HG03135 (cell line): ENCODE data around the gene UNC13A.

Source experiments
- ATAC-seq: cut with Tn5 transposase; IDR thresholded peaks from one replicate; pipeline ENCODE4 v1.9.1; 2021; ENCODE audit warnings: mild to moderate bottlenecking, moderate library complexity; ENCODE audit not compliant: unreplicated experiment

UNC13A gene

DNA sequence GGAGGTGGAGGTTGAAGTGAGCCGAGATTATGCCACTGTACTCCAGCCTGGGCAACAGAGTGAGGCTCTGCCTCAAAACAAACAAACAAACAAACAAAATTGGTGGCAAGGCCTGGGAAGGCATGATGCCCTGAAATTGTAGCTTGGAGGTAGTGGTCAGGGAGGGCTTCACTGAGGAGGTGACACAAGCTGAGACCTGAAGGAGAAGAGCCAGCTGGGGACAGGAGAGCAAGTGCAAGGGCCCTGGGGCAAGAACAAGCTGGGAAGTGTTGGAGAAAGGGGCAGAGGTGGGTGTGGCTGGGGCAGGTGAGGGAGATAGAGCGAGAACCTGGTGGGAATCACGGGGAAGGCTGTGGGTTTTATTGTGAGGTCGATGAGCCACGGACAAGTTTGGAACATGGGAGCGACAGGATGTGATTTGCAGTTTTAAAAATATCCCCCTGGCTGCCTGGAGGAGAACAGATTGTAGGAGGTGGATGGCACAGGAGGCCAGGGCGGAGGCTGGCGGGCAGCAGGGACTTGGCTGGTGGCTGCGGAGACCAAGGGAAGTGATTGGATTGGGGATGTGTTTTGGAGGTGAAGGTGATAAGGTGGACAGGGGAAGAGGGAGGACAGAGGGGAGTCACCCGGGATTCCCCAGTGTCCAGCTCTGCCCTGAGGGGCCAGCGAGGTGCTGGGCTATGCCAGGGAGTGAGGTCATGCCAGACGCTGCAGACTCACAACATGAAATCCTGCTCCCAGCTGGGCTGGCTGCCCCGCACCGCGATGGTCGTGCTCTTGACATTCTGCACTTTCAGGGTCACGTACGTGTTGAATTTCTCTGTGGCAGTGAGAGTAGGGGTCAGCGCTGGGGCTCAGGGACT, 14.0 kb downstream of the UNC13A start:
- ATAC-seq = no peak

DNA sequence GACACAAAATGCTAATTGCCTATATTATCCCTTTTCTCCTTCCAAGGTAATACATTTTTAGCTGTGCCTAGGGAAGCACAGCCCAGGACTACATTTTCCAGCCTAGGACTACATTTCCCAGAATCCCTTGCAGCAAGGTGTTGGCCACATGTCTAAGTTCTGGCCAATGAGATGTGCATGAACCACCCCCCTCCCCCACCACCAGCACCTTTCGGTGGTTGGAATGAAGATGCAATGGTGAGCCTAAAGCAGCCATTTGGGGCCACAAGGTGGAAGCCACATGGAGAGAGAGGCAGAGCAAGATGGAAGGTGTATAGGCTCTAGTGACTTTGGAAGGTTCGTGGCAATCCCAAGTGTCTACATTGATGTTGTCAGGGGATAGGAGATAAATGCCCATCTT, 16.2 kb downstream of the UNC13A start:
- no peak for ATAC-seq

DNA sequence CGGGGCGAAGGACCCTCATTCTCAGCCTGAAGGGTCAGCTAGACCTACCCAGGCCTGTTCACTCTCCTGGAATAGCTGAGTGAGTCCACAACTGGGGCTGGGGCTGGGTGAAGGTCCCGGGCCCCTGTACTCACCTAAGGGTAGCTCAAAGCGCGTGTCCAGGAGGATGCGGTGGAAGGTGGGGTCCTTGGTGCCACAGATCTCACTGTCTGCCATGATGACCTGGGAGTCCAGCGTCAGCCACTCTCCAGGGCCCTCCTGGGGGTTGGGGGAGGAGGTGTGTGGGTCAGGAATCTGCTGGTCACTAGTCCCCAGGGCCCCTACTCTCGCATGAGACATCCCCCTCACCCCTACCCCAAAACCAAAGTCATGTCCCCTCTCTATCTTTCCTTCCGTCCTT, 18.7 kb downstream of the UNC13A start:
- ATAC-seq = no peak

DNA sequence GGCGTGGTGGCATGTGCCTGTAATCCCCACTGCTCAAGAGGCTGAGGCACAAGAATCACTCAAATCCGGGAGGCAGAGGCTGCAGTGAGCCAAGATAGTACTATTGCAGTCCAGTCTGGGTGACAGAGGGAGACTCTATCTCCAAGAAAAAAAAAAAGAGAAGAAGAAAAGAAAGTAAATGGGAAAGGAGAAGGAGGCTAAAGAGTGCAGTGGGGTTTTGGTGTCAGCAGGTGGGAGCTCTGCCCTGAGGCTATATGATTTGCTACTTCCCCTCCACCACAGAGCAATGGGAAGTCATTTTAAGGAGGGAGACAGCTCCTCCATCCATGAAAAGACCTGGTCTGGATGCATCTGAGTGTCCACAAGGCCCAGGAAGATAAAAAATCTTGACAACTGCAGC, 23.1 kb downstream of the UNC13A start:
- no peak for ATAC-seq

DNA sequence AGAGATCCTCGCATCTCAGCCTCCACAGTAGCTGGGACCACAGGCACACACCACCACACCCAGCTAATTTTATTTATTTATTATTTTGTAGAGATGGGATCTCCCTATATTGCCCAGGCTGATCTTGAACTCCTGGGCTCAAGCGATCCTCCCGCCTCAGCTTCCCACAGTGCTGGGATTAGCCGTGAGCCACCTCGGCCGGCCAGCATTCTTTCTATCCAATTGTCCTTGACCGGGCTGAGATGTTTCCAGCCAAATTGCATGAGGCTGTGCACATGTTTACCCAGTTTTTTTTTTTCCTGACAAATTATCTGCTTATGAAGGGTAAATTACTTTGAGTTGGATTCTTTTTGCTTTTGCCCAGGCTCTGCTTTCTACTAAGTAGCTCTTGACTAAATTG, 28.2 kb downstream of the UNC13A start:
- ATAC-seq = no peak

DNA sequence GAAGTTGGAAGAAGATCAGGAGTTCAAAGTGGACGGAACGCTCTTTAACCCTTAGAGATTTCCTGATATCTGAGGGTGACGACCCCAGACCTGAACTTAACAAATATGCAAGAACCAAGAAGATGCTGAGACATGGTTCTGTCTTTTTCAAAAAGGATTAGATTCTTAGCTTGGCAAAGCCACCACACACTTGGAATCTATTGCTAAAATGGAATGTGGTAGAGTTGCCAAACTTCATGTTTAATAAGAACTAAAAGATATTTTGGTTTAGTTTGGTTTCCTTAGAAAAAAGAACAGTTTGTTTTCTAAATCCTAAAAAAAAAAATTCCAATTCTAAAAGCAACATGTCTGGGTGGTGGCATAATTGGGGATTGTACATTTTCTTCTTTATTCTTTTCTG, 29.5 kb downstream of the UNC13A start:
- no peak for ATAC-seq

DNA sequence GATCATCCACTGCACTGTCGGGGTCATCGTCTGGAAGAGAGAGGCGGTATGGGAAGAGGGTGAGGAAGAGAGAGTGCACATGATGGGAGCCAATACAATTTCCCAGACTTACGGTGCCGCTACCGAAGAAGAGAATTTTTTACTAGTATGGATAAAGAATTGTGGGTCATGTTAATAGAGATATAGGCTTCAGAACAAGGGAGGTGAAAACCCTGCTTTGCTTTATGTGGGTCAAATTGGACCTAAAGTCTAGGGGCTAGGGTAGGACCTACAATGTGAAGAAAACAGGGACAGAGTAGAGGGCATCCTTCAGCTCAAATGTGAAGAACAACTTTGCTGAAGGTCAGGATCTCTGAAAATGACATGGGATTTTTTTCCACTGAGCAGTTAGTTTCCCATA, 29.9 kb downstream of the UNC13A start:
- no peak for ATAC-seq

DNA sequence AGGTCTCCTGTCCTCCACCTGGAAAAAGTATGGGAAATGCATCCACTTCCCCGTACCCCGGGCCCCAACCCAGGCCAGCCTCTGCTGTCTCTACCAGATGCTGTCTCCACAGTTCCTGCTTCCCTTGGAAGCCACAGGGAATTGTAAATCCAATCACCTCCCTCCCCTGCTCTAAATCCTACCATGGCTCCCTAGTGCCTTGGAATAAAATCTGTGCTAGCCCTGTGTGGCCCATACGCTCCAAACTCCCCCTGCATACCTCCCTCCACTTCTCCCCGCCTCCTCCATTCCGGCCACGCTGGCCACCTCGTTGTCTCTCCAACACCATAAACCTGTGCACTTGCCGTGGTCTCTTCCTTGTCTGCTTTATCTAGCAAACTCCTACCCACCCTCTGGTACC, 31.2 kb downstream of the UNC13A start:
- no peak for ATAC-seq

DNA sequence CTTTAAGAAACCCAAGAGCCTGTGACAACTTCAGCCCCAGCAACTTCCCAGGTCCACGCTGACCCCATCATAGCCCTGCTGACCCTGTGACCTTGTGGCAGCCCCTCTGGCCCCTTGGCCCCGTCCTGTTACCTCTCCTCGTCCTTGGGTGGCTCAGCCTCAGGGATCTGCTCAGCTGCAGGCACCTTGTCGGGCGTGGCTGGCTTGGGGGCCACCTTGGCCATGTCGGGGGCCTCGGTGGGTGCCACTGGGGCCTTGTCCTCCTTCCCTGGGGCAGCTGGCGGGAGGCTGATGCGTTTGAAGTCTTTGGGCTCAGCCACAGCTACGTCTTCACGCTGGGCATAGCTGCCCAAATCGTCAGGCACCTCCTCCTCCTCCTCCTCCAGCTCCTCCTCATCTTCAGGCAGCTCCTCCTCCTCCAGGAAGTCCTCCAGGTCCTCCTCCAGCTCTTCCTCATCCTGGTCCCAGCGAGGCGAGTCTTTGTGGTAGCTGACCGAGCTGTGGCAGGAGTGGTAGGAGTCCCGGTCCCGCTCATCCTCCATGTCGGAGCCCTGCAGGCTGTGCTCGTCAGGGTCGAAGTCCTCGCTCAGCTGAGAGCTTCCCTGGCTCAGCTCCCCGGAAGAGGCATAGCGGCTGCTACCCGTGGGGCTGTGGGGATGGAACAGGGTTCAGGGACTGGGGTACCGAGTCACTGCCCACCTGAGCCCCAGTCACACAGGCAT, 32.2 kb downstream of the UNC13A start:
- no peak for ATAC-seq

DNA sequence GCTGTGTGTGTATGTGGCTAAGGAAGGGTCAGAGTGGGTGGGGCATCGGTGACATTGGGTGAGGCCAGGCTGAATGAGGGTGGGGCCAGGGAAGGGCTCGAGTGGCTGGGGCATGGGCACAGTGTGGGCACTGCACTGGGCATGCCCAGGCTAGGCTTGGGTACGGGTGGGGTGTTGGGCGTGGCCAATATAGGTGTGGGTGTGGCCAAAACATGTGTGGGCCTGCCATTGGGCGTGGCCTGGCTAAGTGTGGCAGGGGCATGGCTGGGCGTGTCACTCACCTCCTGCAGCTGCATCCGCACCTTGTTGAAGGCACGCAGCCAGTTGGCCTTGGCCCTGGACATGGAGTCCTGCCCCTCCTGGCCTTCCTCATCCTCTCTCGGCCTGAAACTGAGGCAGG, 33.2 kb downstream of the UNC13A start:
- no peak for ATAC-seq

DNA sequence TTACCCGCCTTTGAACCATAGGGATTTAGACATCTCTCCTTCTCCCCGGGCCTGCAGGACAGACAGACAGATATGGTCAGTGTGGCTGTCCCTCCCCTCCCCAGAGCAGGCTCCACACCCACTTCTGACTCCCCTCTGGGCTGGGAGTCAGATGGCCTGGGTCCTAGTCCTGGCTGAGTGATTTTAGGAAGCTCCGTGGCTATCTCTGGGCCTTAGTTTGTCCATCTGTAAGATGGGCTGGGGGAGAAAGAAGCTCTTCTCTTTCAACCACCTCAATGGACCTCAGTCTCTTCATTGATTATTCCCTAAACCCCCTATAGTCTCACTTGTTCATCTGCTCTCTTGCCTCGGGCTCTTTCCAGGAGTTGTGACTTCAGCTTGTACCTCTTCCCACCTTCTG, 35.5 kb downstream of the UNC13A start:
- ATAC-seq = no peak

DNA sequence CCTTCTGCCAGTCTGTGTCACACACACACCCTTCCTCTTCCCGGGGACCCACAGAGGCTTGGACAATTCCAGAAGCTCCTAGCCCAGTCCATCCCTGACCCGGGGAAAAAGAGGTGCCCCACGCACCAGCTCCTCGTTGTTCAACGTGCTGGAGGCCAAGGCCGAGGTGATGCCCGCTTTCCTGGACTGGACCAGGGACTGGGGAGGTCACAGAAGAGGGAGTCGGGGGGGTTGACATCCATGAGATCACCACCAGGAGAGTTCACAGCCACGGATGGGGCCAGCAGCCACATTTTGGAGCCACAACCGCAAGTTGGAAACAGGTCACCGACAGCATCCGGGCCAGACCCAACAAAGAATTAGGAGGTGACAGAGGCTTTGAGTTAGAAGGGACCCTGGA, 39.4 kb downstream of the UNC13A start:
- ATAC-seq = no peak

DNA sequence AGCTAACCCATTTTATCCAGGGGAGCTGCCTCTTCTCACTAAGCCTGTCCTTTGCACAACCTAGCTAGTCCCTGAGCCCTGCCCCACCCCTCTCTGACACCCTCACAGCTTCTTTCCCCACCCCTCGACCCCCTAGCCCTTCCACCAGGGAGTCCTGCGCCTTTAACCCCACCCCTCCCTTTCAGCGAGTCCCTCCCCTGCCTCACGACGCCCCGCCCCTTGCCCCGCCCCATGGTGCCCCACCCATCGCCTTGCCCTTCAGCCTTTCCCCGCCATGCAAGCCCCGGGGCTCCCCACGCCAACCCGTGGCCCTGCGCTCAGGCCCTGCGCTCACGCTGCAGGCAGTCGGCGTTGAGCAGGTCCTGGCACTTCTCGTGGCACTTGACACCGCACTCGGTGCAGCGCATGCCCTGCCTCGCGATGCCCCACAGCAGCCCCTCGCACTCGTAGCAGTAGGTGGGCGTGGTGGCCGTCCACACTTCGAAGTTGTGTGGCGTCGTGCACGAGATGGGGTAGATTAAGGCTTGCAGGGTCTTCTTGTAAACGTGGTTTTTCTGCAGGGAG, 40.0 kb downstream of the UNC13A start:
- no peak for ATAC-seq

DNA sequence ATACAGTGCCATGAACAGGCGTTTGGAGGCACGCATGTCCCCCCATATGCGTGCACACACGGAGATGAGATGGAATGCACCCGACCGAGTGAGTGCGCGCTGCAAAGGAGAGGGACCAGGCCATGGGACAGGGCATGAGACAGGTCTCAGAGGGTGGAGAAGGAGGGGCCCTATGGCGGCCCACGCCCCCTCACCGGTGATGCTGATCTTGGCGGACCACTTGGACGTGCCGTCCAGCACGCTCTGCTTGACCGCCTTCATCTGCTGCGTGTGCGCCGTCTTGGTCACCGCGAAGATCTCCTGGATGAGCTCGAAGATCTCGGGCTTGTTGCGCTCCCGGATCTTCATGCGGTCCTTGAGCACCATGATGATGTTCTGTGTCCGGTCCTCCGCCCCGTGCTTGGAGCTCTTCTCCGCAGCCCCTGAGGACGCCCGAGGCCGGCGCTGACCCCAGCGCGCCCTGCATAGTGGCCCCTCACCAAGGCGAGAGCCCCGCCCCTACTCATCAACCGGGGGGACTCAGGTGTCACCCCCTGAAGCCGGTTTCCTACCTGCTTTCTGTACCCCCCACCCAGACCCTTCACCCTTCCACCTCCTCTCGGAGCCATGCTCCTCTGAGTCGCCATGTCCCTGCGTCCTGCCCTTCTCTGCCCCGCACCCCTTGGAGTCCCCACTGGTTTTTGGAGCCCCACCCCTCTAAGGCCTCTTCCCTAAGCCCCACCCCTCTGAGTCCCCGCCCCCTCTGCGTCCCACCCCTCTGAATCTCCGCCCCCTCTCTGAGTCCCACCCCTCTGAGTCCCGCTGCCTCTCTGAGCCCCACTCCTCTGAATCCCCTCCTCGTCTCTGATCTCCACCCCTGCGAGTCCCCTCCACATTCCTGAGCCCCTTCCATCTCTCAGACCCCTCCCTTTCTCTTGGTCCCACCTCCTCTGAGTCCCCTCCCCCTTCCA, 40.8 kb downstream of the UNC13A start:
- ATAC-seq = no peak

DNA sequence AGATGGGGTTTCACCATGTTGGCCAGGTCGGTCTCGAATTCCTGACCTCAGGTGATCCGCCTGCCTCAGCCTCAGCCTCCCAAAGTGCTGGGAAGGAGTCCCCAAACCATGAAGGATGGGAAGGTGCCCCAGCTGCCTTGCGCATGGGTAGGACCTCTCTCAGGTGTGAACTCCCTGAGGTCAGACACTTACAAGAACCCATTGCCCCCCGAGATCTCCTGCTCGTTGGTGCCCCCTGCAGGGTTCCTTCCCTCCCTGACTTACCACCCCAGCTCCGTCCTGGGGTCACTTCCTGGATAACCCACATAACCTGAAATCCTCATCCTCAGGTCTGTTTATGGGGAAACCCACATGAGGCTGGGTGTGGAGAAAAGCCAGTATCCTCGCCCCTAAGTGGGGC, 41.7 kb downstream of the UNC13A start:
- ATAC-seq = no peak

DNA sequence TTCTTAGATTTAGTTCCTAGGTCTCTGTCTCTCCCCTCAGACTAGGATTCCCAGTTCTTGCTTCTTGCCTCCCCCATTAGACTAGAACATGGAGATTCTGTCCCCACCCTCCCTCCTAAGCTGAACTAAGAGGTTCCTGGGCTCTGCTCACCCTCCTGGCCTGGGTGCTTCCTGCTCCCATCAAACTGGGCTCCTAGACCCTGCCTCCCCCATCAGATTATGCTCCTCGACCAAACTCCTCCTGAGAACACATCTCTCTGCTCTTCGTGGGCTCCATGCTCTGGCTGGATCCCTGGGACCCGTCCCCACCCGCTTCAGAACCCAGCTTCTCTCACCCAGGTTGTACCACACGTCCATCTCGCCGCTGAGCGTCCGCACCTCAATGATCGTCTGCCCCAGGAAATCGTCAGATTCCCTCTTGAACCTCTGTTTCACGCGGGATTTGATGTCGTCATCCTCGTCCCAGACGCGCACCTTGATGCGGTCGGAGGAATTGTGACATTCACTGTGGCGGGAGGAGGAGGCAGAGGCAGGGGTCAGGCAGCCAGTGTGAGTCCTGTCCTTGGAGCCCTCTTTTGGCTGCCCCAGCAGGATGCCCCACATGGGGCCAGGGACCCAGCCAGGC, 42.7 kb downstream of the UNC13A start:
- no peak for ATAC-seq

DNA sequence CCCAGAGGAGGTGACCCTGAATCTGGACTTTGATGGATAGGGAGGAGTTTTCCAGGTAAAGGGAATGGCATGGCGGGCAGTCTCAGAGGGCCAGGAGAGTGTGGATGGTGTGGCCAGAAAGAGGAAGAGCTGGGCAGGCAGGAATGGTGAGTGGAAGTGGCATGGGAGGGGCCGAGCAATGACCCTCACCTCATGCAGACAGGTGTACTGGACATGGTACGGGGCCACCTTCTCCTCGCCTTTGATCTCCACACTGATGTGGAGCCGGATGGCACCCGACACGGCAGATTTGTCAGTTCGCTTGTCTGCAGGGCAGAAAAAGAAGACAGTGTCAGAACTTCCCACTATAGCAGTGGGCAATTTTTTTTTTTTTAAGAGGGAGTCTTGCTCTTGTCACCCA, 45.5 kb downstream of the UNC13A start:
- ATAC-seq = no peak

DNA sequence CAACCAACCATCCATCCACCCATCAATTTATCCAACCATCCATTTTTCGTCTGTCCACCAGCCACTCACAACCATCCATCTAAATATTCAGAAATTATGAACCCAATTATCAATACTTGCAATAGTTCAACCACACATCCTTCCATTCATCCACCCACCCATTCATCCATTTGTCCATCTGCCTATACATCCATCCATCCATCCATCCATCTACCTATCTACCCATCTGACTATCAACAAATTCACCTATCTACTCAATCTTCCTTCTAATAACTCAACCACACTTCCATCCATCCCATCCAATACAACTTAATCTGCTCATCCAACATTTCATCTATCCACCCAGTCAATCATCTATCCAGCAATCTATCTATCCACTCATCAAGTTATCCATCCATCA, 46.3 kb downstream of the UNC13A start:
- no peak for ATAC-seq

DNA sequence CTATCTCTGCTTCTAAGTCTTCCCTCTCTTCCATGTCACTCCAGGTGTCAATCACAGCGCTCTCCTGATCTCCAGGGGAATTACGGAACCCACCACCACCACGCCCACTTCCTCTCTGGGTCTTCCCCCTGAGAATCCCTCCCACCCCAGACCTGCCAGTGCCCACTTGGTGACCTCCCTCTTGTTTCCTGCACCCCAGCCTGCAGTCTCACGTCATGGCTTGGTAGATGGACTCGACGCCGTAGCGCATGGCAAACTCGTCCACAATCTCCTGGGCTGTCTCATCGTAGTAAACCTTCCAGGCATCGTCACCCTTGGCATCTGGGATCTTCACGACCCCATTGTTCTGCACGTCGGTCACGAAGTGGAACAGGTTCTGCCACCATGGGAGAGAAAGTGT, 47.0 kb downstream of the UNC13A start:
- no peak for ATAC-seq

DNA sequence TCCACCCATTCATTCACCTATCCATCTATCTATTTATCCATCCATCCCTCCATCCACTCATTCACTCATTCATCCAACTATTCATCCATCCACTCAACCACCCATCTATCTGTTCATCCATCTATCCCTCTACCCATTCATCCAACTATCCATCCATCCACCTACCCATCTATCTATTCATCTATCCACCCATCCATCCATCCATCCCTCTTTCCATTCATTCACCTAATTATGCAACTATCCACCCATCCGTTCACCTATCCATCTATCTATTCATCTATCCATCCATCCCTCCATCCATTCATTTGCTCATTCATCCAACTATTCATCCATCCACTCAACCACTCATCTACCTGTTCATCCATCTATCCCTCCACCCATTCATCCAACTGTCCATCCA, 54.5 kb downstream of the UNC13A start:
- no peak for ATAC-seq

DNA sequence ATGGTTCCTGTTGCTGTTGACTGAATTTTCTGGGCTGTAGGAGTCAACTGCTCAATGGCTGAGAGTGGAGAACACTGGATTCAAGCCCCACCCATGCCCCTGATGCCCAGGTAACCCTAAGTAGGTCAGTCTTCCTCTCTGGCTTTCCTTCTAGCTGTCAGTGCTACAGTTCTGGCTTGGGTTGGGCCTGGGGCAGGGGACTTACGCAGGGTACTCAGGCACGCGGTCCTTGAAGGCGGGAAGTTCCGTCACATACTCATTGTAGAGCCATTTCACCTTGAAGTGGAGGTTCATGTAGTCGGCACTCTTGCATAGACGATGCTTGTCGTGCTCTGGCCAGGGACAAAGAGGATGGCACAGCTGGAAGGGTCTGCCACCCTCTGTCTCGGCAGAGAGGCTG, 55.6 kb downstream of the UNC13A start:
- no peak for ATAC-seq
